PFSK-1 (cell line): Measurements from ENCODE around the gene ECM1.

Source experiments
- POLR2AphosphoS5 ChIP-seq: IDR thresholded peaks from 2 replicates; pipeline ENCODE4 v1.6.1; 2012; ENCODE audit warnings: low read depth, mild to moderate bottlenecking, control low read depth, low read length, moderate library complexity
- SIN3A ChIP-seq: IDR thresholded peaks from 2 replicates; pipeline ENCODE4 v1.6.1; 2012; ENCODE audit warnings: mild to moderate bottlenecking, low read length, moderate library complexity, borderline replicate concordance; ENCODE audit not compliant: insufficient read depth
- TAF1 ChIP-seq: IDR thresholded peaks from 2 replicates; pipeline ENCODE4 v1.6.1; 2012; ENCODE audit warnings: low read length, control low read depth, borderline replicate concordance; ENCODE audit not compliant: insufficient read depth
- TF ChIP-seq, protein P1 (sequence below), 2 experiments: IDR thresholded peaks; 2 replicates each; pipeline versions ENCODE4 v1.6.1 to v1.8.0; 2011 to 2012; ENCODE audit warnings: low read depth in 2 of 2, low read length in 2 of 2, control low read depth in 1 of 2, inconsistent platforms in 1 of 2, mild to moderate bottlenecking in 1 of 2, moderate library complexity in 1 of 2; ENCODE audit not compliant: insufficient read depth in 1 of 2

DNA sequence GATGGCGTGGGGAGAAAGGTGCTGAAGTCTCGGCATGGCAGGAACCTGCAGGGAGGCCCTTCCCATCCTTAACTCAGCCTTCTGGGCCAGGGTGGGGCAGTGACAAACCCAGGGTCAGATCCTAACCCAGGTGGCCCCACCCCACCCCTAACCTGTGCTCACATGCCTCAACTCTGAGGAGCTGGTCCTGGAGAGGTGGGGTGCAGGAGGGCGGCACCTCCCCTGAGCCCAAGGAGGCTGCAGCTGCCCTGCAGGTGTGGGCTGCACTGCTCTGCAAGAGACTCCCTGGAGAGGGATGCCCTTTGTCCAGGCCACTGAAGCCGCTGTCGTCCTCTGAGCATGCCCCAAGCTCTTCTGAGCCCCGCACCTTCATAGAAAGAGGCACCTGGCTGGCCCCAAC, 26.1 kb downstream of the ECM1 start:
- TF ChIP-seq POLR2AphosphoS5: no peak
- TF ChIP-seq, protein P1, sequence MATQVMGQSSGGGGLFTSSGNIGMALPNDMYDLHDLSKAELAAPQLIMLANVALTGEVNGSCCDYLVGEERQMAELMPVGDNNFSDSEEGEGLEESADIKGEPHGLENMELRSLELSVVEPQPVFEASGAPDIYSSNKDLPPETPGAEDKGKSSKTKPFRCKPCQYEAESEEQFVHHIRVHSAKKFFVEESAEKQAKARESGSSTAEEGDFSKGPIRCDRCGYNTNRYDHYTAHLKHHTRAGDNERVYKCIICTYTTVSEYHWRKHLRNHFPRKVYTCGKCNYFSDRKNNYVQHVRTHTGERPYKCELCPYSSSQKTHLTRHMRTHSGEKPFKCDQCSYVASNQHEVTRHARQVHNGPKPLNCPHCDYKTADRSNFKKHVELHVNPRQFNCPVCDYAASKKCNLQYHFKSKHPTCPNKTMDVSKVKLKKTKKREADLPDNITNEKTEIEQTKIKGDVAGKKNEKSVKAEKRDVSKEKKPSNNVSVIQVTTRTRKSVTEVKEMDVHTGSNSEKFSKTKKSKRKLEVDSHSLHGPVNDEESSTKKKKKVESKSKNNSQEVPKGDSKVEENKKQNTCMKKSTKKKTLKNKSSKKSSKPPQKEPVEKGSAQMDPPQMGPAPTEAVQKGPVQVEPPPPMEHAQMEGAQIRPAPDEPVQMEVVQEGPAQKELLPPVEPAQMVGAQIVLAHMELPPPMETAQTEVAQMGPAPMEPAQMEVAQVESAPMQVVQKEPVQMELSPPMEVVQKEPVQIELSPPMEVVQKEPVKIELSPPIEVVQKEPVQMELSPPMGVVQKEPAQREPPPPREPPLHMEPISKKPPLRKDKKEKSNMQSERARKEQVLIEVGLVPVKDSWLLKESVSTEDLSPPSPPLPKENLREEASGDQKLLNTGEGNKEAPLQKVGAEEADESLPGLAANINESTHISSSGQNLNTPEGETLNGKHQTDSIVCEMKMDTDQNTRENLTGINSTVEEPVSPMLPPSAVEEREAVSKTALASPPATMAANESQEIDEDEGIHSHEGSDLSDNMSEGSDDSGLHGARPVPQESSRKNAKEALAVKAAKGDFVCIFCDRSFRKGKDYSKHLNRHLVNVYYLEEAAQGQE (IDR thresholded peaks at IDR 0.05; ENCODE audit: insufficient read depth in 1 of 2, low read depth in 2 of 2, low read length in 2 of 2): no peak
- no peak for TF ChIP-seq TAF1
- no peak for TF ChIP-seq SIN3A
